Transverse colon (tissue), 3 donors: ENCODE results near the gene CDKAL1.
"Not testable (repeated sequence)": the region's sequence is repeated elsewhere in the genome, so short reads cannot be mapped to it uniquely, and the experiment has no call there.

Source experiments
- EP300 ChIP-seq: sonication (generic); formaldehyde crosslinking; IDR thresholded peaks from one replicate; pipeline ENCODE4 v1.6.1; 2017; ENCODE audit warnings: antibody characterized with exemption, low read depth
- POLR2A ChIP-seq: fragments of 450-650 bp; IDR thresholded peaks from one replicate; pipeline ENCODE4 v1.6.1; 2016; ENCODE audit warnings: antibody characterized with exemption, mild to moderate bottlenecking, moderate library complexity
- TF ChIP-seq, protein P1 (sequence below), 5 experiments: fragments of 200-600 bp in 3 of 5; fragments of 450-650 bp in 2 of 5; sonication (generic) in 3 of 5; IDR thresholded peaks; 1 replicate in 2 of 5; 2 replicates in 3 of 5; pipeline ENCODE4 v1.5.1; 2016 to 2017; ENCODE audit warnings: antibody characterized with exemption in 5 of 5, inconsistent platforms in 3 of 5, mild to moderate bottlenecking in 2 of 5, moderate library complexity in 1 of 5

- TF ChIP-seq, protein P1, sequence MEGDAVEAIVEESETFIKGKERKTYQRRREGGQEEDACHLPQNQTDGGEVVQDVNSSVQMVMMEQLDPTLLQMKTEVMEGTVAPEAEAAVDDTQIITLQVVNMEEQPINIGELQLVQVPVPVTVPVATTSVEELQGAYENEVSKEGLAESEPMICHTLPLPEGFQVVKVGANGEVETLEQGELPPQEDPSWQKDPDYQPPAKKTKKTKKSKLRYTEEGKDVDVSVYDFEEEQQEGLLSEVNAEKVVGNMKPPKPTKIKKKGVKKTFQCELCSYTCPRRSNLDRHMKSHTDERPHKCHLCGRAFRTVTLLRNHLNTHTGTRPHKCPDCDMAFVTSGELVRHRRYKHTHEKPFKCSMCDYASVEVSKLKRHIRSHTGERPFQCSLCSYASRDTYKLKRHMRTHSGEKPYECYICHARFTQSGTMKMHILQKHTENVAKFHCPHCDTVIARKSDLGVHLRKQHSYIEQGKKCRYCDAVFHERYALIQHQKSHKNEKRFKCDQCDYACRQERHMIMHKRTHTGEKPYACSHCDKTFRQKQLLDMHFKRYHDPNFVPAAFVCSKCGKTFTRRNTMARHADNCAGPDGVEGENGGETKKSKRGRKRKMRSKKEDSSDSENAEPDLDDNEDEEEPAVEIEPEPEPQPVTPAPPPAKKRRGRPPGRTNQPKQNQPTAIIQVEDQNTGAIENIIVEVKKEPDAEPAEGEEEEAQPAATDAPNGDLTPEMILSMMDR (IDR thresholded peaks at IDR 0.05) = not testable (repeated sequence)
- not testable (repeated sequence) for TF ChIP-seq EP300, POLR2A
These were observed 9.0 kb upstream of the CDKAL1 start for GRCh38 chr6:20525208-20525607.
